GM19099 (cell line): ENCODE data around the gene BTBD3.

Experiments used
- POLR2A ChIP-seq: IDR thresholded peaks from 3 replicates; pipeline ENCODE4 v1.6.1; 2011; ENCODE audit warnings: low read depth; ENCODE audit not compliant: insufficient read length; ENCODE audit errors: extremely low read depth

The BTBD3 gene

GRCh38 chr20:11935212-11936154 lies 17.8 kb downstream of the BTBD3 start:
- TF ChIP-seq POLR2A, result no peak

GRCh38 chr20:11936157-11936556 lies 18.5 kb downstream of the BTBD3 start:
- TF ChIP-seq POLR2A, result no peak

DNA sequence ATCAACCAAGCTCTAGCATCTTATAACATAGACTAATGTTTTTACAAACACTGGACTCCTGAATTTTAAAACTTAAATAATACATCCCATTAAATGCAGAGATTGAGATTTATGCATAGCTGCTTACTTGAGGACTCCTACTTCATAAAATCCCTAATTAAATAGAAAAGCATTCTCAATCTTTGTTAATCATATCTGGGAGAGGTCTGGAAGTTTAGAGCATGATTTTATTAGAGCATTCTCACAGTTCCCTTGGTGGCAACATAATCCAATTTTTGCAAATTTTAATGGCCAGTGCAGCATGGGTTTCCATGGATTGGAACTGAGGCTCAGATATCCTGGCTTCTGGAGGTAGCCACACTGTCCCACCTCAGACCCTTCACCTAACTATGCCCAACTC lies 19.5 kb downstream of the BTBD3 start:
- no peak for TF ChIP-seq POLR2A

GRCh38 chr20:11941593-11942246 lies 24.0 kb downstream of the BTBD3 start:
- no peak for TF ChIP-seq POLR2A

DNA sequence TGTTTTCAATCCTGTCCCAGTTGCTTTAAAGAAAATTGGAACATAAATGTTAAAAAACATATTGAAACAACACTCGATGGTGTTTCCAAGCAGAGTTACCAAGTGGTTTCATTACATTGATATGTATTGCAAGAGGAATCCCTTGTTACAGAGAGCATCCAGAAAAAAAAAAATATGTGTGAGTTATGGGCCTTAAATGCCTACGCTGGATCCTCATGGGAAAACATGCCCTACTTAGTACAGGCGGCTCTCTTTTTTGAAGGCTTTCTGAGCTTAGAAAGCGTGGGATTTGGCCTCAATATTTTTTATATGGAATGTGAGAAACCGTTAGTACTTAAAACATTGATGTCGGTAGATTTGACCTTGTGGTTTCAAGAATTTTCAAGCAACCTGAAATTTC lies 26.1 kb downstream of the BTBD3 start:
- no peak for TF ChIP-seq POLR2A

DNA sequence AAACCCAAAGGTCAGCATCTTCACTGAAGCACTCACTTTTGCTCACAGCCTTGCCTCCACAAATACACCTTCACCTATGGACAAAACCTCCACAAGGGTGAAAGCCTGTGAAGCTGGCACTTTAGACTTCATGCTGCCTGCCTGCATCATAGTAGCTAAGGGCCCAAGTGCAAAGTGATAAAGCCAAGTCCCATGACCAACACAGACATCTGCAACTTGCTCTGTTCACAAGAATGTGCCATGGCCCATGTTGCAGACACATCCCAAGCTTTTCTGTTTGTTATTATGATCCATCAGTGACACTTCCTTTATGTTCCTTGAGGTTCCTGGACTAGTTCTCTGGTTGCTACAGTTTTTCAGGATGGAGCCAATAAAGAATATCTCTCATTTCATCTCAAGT lies 31.1 kb downstream of the BTBD3 start:
- TF ChIP-seq POLR2A, result no peak

DNA sequence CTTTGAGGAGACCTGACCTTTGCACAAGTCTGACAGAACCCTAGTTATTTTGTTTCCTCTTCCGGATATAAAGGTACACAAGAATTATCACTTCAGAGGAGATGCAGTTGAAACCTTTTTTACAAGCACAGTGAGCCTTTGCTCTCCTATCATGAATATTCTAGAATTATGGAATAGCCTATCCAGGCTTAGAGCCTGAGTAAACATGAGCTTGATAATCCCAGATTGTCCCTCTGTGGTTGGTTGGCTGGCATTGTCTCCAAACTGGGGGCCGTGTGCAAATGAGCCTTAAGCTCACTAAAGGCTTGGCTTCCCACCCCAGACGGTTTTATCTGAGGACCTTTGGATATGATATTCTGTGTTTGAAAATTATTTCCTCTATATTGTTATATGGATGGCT lies 32.0 kb downstream of the BTBD3 start:
- TF ChIP-seq POLR2A, result no peak

DNA sequence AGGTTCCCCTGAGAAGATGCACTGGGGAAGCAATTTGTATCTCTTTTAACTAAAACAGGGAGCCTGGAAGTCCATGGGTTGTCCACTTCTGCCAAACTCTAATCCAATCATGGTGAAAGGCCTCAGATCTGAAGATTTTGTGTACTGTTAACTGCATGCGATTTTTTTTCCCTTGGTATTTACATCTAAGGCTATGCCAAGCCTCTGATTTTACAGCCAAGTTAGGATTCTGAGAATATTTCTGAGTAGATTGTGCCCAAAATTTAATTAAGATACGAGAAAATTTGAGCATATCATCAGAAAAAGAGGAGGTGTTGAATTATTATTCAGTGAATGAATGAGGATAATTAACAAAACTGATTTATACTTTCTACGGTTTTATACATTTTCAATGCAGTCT lies 34.0 kb downstream of the BTBD3 start:
- no peak for TF ChIP-seq POLR2A

GRCh38 chr20:11952639-11953038 lies 34.9 kb downstream of the BTBD3 start:
- TF ChIP-seq POLR2A, result no peak

DNA sequence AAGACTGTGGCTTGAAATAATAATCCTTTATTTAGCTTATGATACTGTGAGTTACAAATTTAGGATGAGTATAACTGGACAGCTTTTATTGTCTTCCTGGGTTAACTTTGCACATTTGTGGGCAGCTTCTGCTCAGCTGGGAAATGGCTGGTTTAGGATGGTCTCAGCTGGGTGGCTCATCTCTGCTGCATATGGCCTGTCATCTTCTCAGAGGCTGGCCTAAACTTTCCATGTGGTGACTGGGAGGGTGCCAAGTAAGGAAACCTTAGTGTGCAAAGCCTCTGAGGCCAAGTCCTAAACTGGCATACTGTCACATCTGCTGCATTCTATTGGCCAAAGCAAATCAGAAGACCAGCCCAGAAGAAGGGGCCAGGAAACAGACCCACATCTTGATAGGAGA lies 40.2 kb downstream of the BTBD3 start:
- no peak for TF ChIP-seq POLR2A

- TF ChIP-seq POLR2A, result no peak
These were observed 41.2 kb downstream of the BTBD3 start for GRCh38 chr20:11958855-11959254.

GRCh38 chr20:11965602-11966001 lies 47.9 kb downstream of the BTBD3 start:
- no peak for TF ChIP-seq POLR2A

DNA sequence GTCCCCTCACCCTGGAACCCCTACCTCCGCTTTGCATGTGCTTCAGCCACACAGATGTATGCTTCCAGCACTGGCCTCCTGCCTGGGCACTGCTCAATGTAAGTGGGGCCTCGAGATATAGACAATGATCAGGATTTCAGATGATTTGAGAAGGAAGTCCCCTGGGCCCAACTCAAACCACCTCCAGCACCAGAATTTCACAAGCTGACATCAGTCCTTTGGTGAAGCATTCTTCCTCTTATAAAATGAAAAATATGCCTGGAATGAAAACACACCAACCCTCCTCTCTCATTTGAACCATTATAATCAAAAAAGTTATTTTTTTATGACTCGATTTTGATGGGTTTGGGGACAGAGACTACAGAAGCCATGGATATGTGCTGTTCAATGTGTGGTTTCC lies 48.5 kb downstream of the BTBD3 start:
- TF ChIP-seq POLR2A, result no peak

DNA sequence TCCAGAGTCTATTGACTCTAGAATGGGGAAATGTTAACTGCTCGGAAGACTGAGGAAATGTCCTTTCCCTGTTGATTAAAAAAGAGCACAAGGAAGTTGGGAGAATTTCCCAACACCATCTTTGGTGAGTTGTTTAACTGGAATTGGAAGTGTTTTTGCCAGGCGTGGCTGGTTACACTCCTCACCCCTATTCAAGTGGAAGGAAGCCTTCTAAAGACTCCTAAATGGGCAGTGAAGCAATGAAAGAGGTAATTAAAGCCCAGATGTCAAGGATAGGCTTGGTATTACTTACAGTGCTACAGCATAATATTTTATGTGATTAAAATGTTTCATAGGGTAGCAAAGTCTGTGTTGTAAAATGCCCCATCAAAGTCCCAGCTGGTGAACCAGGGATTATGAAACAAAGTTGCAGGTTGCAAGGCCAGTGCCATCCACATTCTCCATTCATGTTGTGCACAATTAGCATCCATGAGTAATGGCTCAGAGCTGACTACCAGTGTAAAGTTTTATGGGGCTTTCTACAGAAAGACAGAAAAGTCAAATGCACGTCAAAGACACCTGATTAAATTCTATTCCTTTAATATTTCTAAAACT lies 52.6 kb downstream of the BTBD3 start:
- TF ChIP-seq POLR2A, result no peak

GRCh38 chr20:11972478-11972877 lies 54.8 kb downstream of the BTBD3 start:
- no peak for TF ChIP-seq POLR2A
